CD4-positive, alpha-beta T cell treated with Interleukin-10 for 1 hour (primary cell): ENCODE results near the gene LRRC18.

Experiments used
- DNase-seq: peaks from one replicate; pipeline ENCODE4 v3.0.0-alpha.2; 2020

LRRC18 gene

DNA sequence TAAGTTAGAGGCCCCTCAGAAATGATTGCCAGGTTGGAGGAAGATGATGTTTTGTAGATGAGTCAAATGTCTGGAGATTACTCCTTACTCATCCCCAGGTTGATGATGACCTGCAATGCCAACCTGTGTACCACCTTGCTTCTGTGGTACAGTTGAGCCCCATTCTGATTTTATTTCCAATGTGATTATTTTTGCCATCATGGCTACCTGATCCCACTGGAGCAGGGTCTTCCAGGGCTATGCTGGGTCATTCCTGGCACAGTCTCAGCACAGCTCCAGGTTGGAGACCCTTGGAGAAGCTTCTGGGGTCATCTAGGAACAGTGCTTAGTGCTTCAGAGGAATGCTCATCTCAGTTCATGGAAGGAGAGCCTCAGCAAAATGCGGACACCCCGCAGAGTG, 34.3 kb downstream of the LRRC18 start:
- no peak for DNase-seq

- DNase-seq: no peak
Observed at GRCh38 chr10:48904861-48905260, 34.8 kb downstream of the LRRC18 start.

- DNase-seq: no peak
Observed at GRCh38 chr10:48903151-48903550, 36.5 kb downstream of the LRRC18 start.

- no peak for DNase-seq
Observed at GRCh38 chr10:48902096-48902495, 37.5 kb downstream of the LRRC18 start.

- DNase-seq: no peak
Observed at GRCh38 chr10:48901319-48901718, 38.3 kb downstream of the LRRC18 start.

GRCh38 chr10:48900371-48900801, 39.3 kb downstream of the LRRC18 start:
- DNase-seq: no peak

DNA sequence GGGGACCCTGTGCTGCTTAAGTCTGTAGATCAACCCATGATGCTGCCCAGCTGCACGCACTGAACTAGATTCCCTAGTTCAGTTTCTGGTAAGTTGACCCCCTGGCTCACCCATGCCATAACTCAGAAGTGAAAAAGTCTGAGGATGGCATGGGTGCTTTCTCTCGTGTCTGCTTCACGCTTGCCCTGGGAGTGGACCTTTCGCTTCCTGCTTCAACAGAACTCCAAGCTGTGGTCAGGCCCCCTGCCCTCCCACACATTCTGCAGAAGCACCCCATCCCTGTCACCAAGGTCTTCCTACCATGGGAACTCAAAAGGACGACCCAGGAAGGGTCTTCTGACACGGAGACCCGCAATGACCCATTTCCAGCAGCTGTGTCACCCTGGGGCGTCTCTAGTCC, 39.9 kb downstream of the LRRC18 start:
- no peak for DNase-seq

DNA sequence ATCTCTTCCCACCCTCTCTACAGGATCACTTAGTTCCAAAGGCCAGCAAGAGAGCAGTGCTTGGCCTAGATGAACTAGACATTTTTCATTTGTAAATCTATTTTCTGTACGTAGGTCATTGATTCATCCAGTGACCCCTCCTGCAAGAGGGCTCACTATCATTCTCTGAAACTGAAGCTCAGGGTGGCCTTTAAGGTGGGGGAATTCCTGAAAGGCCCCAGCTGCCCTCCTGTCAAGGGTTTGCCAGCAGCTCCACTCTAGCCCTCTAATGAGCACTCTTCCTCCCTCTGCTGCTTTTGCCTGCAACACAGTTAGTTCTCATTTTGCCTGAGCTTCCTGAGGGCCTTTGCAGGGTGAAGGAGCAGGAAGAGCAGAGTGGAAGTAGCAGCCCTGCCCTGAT, 41.2 kb downstream of the LRRC18 start:
- DNase-seq: no peak

- DNase-seq: no peak
Observed at GRCh38 chr10:48897441-48897790, 42.2 kb downstream of the LRRC18 start.

DNA sequence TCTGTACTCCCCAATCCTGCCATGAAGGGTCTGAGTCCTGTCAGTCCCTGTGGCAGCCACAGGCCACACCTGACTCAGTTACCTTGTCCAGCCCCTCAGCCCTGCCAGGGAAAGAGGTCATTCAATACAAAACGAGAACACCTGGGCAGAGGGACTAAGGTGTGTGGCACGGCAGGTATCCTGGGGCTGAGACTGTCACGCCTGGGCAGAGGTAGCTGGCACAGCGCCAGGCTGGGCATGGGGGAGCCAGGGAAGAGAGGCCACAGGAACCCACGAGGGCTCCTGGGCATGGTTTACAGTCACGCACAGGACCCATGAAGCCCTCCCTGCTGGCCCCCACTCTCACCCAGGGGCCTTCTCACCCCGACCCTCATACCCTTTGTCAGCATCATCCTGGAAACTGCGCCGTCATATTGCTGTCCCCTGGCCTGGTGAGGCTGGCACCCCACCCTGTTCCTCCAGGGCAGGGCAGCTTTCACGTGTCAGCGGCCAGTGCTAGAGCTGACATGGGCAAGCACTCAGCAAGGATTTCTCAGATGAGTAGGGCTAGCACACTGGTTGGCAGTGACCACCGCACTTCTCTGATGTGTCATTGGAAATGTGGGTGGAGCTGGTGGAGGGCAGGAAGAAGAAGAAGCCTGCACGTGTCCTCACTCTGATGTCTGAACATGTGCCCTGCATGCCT, 42.7 kb downstream of the LRRC18 start:
- no peak for DNase-seq

DNA sequence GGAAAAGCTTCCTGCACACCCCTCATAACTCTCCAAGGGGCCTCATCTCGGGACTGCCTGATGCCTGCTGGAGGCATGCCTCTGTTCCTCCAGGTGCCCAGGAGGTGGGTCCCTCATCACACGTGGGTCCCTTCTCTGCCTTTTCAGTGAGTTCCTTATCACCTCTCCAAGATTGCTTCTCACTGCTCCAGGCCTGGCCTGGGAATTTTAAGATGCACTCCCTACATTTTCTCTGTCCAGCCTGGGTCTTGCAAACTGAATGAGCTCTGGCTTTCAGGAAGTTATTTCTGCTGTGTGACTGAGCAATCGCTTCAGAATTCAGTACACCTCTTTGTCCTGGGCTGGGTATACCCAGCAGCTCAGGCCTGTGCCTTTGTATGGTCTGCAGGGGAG, 43.8 kb downstream of the LRRC18 start:
- DNase-seq: no peak

GRCh38 chr10:48894911-48895802, 44.5 kb downstream of the LRRC18 start:
- no peak for DNase-seq

- no peak for DNase-seq
Observed at GRCh38 chr10:48890888-48891850, 48.5 kb downstream of the LRRC18 start.

GRCh38 chr10:48887982-48888381, 51.7 kb downstream of the LRRC18 start:
- no peak for DNase-seq

DNA sequence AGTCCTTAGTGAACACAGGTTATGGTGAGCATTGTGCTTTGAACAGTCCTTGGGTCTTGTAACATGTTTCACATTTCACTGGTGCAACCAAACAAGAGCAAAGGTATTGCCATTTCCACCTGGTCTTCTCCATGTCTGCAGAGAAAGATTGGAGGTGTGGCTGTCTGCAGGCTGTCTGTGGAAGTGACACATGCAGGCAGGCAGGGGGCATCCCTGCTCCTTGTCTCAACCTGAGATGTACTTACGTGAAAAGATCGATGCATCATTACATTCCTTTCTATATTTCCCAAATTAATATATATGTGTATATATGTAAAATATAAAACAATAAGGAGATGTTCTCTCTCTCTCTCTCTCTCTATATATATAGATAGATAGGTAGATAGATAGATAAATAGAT, 54.3 kb downstream of the LRRC18 start:
- DNase-seq: no peak

- no peak for DNase-seq
Observed at GRCh38 chr10:48884179-48885045, 55.2 kb downstream of the LRRC18 start.

DNA sequence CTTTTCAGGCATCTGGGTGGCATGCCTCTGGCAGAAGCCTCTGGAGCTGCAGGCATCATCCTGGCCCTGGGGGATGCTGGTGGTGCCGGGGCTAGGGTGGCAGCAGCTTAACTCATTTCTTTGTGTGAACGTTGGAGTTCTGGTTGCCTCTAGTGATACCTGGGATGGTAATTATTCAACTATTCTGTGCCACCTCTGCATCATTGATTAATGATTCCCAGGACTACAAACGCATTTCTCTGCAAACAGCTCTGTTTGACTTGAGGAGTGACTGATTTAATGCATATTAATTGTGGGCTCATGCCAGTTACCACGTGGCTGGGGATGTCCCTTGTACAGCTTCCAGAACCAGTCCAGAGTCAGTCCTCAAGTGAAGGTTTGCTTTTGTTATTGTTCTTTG, 55.9 kb downstream of the LRRC18 start:
- DNase-seq: no peak

GRCh38 chr10:48882881-48883280, 56.8 kb downstream of the LRRC18 start:
- DNase-seq: no peak

GRCh38 chr10:48881937-48882336, 57.7 kb downstream of the LRRC18 start:
- DNase-seq: no peak

GRCh38 chr10:48880016-48880705, 59.5 kb downstream of the LRRC18 start:
- no peak for DNase-seq

- no peak for DNase-seq
Observed at GRCh38 chr10:48879451-48879850, 60.2 kb downstream of the LRRC18 start.

DNA sequence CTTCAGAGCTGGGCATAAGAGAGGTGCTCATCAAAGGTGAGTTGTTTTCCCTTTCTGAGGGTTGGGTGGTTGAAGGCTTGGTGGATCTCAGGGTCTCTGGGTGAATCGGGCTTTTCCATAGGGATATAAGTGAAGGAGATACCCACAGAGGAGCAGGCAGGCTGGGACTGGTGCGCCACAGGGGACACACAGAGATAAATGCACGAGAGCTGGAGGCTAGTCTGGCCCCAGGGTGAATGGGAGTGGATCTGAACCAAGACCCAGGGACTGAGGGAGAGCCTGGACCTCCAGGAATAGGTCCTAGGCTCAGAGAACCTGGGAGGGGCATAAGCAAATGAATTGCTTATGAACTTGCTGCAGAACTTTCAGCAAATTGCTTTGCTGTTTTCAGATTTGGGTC, 61.5 kb downstream of the LRRC18 start:
- DNase-seq: no peak
